Activated naive CD8-positive, alpha-beta T cell treated with anti-CD3 and anti-CD28 coated beads, Interleukin-2, amount 10 ng/mL, durations not matched to agents 7 days and 5 days (primary cell): ENCODE data around the gene SNCB. TPM values are rescaled to one million over a fixed set of nuclear protein-coding genes. Genes with fewer than 3 reads are reported as not detected.
A peak's percentile ranks its signal among the peaks of the same experiment; 100 is the strongest.

Source experiments
- ATAC-seq: fragments of 150-1000 bp; cut with Tn5 transposase; one replicate; pipeline ENCODE4 v1.10.0; 2021; ENCODE audit warnings: low read depth, moderate library complexity
- POLR2A ChIA-PET: fragments of 350-600 bp; sonication (Branson Sonifier 250); formaldehyde crosslinking; loops from one replicate; lab custom pipeline; 2021; ENCODE audit warnings: antibody characterized with exemption; lab: Charles Lee
- DNase-seq: peaks from one replicate; pipeline ENCODE4 v3.0.0; 2021
- H3K27ac Mint-ChIP-seq: one replicate; pipeline ENCODE4 v1.8.0; 2022; ENCODE audit warnings: mild to moderate bottlenecking, mixed read lengths
- H3K27me3 Mint-ChIP-seq: one replicate; pipeline ENCODE4 v1.8.0; 2022; ENCODE audit warnings: mild to moderate bottlenecking, moderate library complexity, mixed read lengths
- H3K36me3 Mint-ChIP-seq: one replicate; pipeline ENCODE4 v1.8.0; 2021; ENCODE audit warnings: mild to moderate bottlenecking, mixed read lengths
- H3K4me1 Mint-ChIP-seq: one replicate; pipeline ENCODE4 v1.8.0; 2021; ENCODE audit warnings: mixed read lengths
- H3K4me3 Mint-ChIP-seq: one replicate; pipeline ENCODE4 v1.8.0; 2022; ENCODE audit warnings: mild to moderate bottlenecking, moderate library complexity, mixed read lengths
- H3K9me3 Mint-ChIP-seq: one replicate; pipeline ENCODE4 v1.8.0; 2021; ENCODE audit warnings: mixed read lengths
- total RNA-seq, 2 experiments: library from RNA; stranded (reverse); gene quantifications; one replicate each; pipeline ENCODE4 v1.2.3, GENCODE V29; 2021

Gene SNCB
- total RNA-seq, 2 experiments from 2014 or later: 0.28 TPM; not detected in 1

GRCh38 chr5:176646049-176646706 is 15.8 kb upstream of the SNCB start:
- no peaks in the 10 kb centered on the region for H3K36me3 Mint-ChIP-seq
- peak overlapping the region; percentile 86 for H3K27ac Mint-ChIP-seq
- ATAC-seq (no peak), DNase-seq (no peak)
- peaks cover 29% of the 10 kb centered on the region for H3K4me1 Mint-ChIP-seq
- H3K9me3 Mint-ChIP-seq: no peaks in the 10 kb centered on the region
- POLR2A ChIA-PET: interaction anchor here (0.7 to 4.1 kb wide), 6 partner anchors 12 to 285 kb away, joined by 3 to 33 read pairs (median 6); partner anchors contain the start of genes EIF4E1B, RNF44 and SNCB
- H3K27me3 Mint-ChIP-seq: no peaks in the 10 kb centered on the region
- peak overlapping the region; percentile 89 for H3K4me3 Mint-ChIP-seq

DNA sequence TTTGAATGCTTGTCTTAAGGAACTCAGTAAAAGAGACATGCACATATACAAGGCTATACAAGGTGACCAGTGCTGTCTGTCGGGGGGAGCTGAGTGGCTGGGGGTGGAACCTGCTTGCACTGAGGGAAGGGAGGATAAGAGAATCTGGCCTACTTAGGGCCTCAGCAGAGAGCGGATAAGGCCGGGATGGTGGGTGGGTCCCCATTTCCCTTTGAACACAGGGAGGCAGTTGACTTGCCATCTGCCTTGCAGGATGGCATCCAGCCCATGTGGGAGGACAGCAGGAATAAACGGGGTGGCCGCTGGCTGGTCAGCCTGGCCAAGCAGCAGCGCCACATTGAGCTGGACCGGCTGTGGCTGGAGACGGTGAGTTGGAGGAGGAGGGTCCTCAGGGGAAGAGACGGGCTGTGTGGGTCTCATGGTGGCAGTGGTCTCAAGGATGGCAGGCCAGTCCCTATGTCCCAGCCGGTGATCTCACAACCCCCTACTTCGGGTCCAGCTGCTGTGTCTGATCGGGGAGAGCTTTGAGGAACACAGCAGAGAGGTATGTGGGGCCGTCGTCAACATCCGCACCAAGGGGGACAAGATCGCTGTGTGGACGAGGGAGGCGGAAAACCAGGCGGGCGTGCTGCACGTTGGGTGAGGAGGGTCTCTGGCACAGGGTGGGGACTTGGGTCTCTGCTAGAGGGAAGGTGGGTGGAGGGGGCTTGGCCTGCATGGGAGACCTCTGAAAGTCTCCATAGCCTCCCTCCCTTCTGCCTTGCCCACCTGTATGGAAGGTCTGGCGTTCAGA is 14.7 kb upstream of the SNCB start:
- Mint-ChIP-seq H3K4me3 (no peak overlapping the region), H3K4me1 (peaks cover 21% of the 10 kb centered on the region)
- POLR2A ChIA-PET: no interaction called here

GRCh38 chr5:176644294-176644693 is 14.0 kb upstream of the SNCB start:
- Mint-ChIP-seq H3K27ac (no peak overlapping the region), H3K9me3 (no peaks in the 10 kb centered on the region), H3K36me3 (no peaks in the 10 kb centered on the region), H3K4me3 (no peak overlapping the region), H3K4me1 (peaks cover 17% of the 10 kb centered on the region), H3K27me3 (no peaks in the 10 kb centered on the region)
- ATAC-seq (no peak), DNase-seq (no peak)
- POLR2A ChIA-PET: no interaction called here

More for the DNA sequence above, 14.7 kb upstream of the SNCB start:
- ATAC-seq: no peak
- Mint-ChIP-seq H3K27ac (no peak overlapping the region), H3K9me3 (no peaks in the 10 kb centered on the region), H3K36me3 (no peaks in the 10 kb centered on the region), H3K27me3 (no peaks in the 10 kb centered on the region)
- no peak for DNase-seq

DNA sequence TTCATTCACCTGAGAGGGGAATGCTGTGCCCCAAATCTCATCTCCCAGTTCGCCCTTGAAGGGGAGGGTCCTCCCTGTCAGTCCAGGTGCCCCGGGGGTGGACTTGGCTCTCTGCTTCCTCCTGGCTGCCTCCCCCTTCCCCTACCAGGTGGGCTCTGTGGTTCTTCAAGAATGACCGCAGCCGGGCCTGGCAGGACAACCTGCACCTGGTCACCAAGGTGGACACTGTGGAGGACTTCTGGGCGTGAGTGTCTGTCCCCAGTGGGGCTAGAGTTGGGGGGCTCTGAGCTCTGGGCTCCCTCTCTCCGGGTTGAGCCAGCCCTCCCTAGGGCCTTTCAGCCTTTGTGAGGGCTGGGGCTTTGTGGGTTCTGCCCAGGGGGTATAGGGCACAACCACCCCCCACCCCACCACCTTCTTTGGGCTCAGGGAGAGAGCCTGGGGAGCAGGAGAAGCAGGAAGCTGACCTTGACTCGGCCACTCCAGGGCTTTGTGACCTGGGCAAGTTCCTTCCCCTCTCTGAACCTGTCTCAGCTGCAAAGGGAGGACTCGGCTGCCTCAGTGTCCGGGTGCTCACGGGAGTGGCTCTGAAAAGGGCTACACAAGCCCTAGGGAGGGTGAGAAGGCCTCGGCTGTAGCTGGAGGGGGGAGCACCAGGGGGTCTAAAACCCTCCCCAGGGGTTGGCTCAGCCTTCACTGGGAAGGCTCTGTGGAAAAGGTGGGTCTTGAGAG is 13.3 kb upstream of the SNCB start:
- H3K9me3 Mint-ChIP-seq: no peaks in the 10 kb centered on the region
- no peak for DNase-seq
- peak overlapping the region; percentile 68 for H3K27ac Mint-ChIP-seq
- no peak for ATAC-seq
- peaks cover 10% of the 10 kb centered on the region for H3K4me1 Mint-ChIP-seq
- POLR2A ChIA-PET: no interaction called here
- no peak overlapping the region for H3K4me3 Mint-ChIP-seq
- no peaks in the 10 kb centered on the region for H3K36me3 Mint-ChIP-seq
- no peaks in the 10 kb centered on the region for H3K27me3 Mint-ChIP-seq

GRCh38 chr5:176642675-176643490 is 12.5 kb upstream of the SNCB start:
- no peaks in the 10 kb centered on the region for H3K36me3 Mint-ChIP-seq
- no peak for ATAC-seq
- H3K27ac Mint-ChIP-seq: no peak overlapping the region
- H3K4me1 Mint-ChIP-seq: peaks cover 9% of the 10 kb centered on the region
- POLR2A ChIA-PET: no interaction called here
- no peak for DNase-seq
- peaks cover 5% of the 10 kb centered on the region for H3K27me3 Mint-ChIP-seq
- H3K9me3 Mint-ChIP-seq: no peaks in the 10 kb centered on the region
- H3K4me3 Mint-ChIP-seq: no peak overlapping the region

DNA sequence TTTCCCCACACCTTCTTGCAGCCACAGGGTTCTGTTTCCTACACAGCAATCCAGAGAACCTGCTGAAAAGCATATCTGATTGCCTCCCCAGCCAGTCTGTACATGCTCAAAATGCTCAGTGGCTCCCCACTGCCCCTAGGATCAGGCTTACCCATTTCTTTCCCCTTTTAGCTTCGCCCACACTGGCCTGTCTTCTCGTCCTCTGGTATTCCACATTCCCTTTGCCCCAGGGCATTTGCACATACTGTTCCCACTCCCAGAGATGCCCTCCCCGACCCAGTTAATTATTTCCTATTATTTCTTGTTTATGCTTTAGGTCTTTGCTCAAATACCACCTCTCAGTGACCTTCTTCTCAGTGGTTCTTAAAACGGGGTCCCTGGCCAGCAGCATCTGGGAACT is 10.3 kb upstream of the SNCB start:
- DNase-seq: no peak
- peaks cover 2% of the 10 kb centered on the region for H3K4me1 Mint-ChIP-seq
- no peaks in the 10 kb centered on the region for H3K9me3 Mint-ChIP-seq
- ATAC-seq: no peak
- H3K4me3 Mint-ChIP-seq: no peak overlapping the region
- H3K36me3 Mint-ChIP-seq: no peaks in the 10 kb centered on the region
- no peak overlapping the region for H3K27ac Mint-ChIP-seq
- H3K27me3 Mint-ChIP-seq: peaks cover 13% of the 10 kb centered on the region
- POLR2A ChIA-PET: interaction anchor here (1.1 kb wide), 1 partner anchor 10 kb away, joined by 3 read pairs; the partner anchor contains the start of genes EIF4E1B and SNCB

DNA sequence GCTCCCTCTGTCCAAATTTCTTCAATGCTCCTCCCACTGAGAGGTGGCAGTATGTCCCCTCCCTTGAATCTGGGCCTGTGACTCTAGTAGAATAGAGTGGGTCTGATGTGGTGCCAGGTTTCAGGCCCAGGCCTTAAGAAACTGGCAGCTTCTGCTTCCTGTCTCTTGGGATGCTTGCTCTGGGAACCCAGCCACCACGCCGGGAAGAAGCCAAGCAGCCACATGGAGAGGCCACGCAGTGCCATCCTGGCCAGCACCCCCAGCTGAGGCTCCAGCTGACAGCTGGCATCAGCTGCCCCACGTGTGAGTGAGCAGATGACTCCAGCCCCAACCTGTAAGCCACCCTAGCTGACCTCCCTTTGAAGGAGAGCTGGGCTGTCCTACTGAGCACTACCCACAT is 9.6 kb upstream of the SNCB start:
- Mint-ChIP-seq H3K4me1 (peaks cover 2% of the 10 kb centered on the region), H3K36me3 (no peaks in the 10 kb centered on the region), H3K9me3 (no peaks in the 10 kb centered on the region), H3K27ac (no peak overlapping the region), H3K27me3 (peaks cover 19% of the 10 kb centered on the region), H3K4me3 (no peak overlapping the region)
- no peak for ATAC-seq
- DNase-seq: no peak
- POLR2A ChIA-PET: no interaction called here

DNA sequence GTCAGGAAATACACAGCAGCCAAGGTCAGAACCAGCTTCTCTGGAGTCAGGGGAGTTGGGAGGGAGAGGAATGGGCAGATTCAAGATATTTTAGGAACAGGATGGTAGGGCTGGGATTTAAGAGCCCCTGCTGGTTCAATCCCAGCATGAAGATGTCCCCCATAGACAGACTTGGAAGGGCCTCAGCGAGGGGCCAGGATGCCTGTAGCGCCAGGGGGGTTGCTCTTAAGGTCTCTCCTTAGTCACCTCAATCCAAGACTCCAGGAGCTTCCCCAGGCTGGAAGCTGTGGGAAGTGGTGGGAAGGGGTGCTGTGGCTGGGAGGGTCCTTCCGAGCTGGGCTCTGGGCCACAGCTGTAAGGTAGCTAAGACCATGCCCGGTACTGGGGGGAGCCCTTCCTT is 8.9 kb upstream of the SNCB start:
- POLR2A ChIA-PET: no interaction called here
- no peaks in the 10 kb centered on the region for H3K9me3 Mint-ChIP-seq
- H3K27ac Mint-ChIP-seq: no peak overlapping the region
- H3K27me3 Mint-ChIP-seq: peaks cover 26% of the 10 kb centered on the region
- H3K36me3 Mint-ChIP-seq: no peaks in the 10 kb centered on the region
- H3K4me3 Mint-ChIP-seq: no peak overlapping the region
- ATAC-seq: no peak
- H3K4me1 Mint-ChIP-seq: peaks cover 2% of the 10 kb centered on the region
- DNase-seq: no peak

GRCh38 chr5:176638437-176638836 is 8.1 kb upstream of the SNCB start:
- Mint-ChIP-seq H3K27me3 (peaks cover 33% of the 10 kb centered on the region), H3K4me3 (no peak overlapping the region), H3K36me3 (no peaks in the 10 kb centered on the region), H3K9me3 (no peaks in the 10 kb centered on the region), H3K4me1 (peaks cover 9% of the 10 kb centered on the region), H3K27ac (no peak overlapping the region)
- DNase-seq (no peak), ATAC-seq (no peak)
- POLR2A ChIA-PET: no interaction called here

GRCh38 chr5:176637556-176637955 is 7.2 kb upstream of the SNCB start:
- POLR2A ChIA-PET: no interaction called here
- Mint-ChIP-seq H3K36me3 (no peaks in the 10 kb centered on the region), H3K27me3 (peaks cover 40% of the 10 kb centered on the region), H3K4me1 (peaks cover 9% of the 10 kb centered on the region), H3K9me3 (no peaks in the 10 kb centered on the region), H3K27ac (no peak overlapping the region), H3K4me3 (no peak overlapping the region)
- DNase-seq (no peak), ATAC-seq (no peak)

DNA sequence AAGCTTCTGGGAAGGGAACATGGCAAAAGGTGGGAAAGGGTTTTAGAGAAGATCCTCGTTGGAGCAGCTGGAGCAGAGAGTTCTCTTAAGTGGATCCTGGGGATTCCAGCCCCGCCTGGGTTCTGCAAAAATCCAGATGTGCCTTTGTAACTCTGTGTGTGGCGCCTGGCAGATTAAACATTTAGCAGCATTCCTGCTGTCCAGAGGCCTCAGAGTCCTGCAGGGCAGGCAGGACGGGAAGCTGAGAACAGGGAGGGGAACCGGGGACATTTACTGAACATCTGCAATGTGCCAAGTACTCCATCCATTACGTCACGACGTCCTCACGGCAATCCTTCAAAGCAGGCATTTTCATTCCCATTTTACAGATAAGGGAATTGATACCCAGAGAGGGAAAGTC is 6.1 kb upstream of the SNCB start:
- H3K4me1 Mint-ChIP-seq: peaks cover 9% of the 10 kb centered on the region
- H3K4me3 Mint-ChIP-seq: no peak overlapping the region
- H3K27ac Mint-ChIP-seq: no peak overlapping the region
- H3K36me3 Mint-ChIP-seq: no peaks in the 10 kb centered on the region
- ATAC-seq (no peak), DNase-seq (no peak)
- no peaks in the 10 kb centered on the region for H3K9me3 Mint-ChIP-seq
- POLR2A ChIA-PET: no interaction called here
- peaks cover 49% of the 10 kb centered on the region for H3K27me3 Mint-ChIP-seq

- Mint-ChIP-seq H3K4me1 (peaks cover 14% of the 10 kb centered on the region), H3K27ac (no peak overlapping the region), H3K36me3 (no peaks in the 10 kb centered on the region), H3K9me3 (no peaks in the 10 kb centered on the region), H3K4me3 (no peak overlapping the region), H3K27me3 (peaks cover 71% of the 10 kb centered on the region)
- DNase-seq (no peak), ATAC-seq (no peak)
- POLR2A ChIA-PET: interaction anchor here (0.9 kb wide), 1 partner anchor 13 kb away, joined by 5 read pairs; the partner anchor contains the start of gene TSPAN17
Observed at GRCh38 chr5:176633598-176633997, 3.3 kb upstream of the SNCB start.

DNA sequence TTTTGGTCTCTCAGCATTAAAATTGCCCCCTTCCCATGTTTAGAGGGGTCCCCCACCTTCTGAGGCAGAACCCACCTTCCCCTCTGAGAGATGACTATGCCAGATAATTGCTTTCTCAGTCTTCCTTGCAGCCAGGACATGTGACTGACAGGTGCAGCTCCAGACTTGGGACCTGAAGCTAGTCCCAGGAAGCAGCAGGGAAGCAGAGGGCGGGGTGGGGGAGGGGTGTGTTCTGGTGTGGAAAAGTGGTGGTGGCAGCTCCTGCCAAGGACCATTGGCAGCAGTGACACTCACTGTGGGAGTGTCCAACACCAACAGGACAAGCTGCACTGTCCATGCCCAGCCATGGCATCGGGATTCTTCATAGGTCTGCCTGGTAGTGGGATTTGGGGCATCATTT is 2.4 kb upstream of the SNCB start:
- DNase-seq (no peak), ATAC-seq (no peak)
- H3K27me3 Mint-ChIP-seq: peaks cover 72% of the 10 kb centered on the region
- no peaks in the 10 kb centered on the region for H3K9me3 Mint-ChIP-seq
- POLR2A ChIA-PET: no interaction called here
- no peaks in the 10 kb centered on the region for H3K36me3 Mint-ChIP-seq
- H3K4me3 Mint-ChIP-seq: no peak overlapping the region
- H3K27ac Mint-ChIP-seq: no peak overlapping the region
- H3K4me1 Mint-ChIP-seq: peaks cover 15% of the 10 kb centered on the region
